ENCODE data around the gene ACOT7.

ACOT7 gene

DNA sequence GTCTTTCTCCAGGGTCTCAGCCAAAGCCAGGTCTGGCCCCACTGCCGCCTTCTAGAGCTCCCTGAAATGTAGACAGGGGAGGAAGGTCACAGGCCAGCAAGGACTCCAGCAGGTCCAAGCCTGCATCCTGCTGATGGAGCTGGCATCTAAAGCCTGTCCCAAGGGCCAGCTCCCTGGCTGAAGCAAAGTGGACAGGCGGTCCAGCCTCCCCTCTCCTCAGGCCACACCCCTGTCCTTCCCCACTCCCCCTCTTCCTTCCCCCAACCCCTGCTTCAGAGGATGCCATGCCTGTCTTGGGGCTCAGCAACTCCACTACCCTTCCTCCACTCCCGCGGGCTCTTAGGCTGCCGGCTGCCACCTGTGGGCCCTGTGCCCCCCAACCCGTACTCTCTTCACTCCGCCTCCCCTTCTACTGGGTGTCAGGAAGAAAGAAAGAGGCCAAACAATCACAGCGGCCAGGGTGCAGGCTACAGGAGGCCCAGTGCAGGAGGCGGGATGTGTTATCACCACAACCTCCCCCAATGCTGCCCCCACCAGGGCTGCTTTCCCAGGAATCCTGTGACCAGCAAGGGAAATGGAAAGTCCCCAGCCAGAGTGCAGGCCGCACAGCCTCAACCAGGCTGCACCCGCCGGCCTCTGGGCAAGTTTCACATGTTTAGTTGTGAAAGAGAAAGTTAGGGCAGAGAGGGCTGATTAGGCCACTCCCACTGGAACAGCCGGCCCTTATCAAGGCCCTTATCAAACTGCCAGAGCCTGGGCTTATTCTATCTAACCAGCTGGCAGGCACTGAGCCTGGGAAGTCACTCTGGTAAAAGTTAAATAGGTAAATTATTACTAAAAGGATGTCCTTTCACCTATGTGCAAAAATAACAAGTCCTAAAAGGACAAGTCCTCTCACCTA is 34.1 kb downstream of the ACOT7 start:
- DNase-seq, result peak; percentile 81

DNA sequence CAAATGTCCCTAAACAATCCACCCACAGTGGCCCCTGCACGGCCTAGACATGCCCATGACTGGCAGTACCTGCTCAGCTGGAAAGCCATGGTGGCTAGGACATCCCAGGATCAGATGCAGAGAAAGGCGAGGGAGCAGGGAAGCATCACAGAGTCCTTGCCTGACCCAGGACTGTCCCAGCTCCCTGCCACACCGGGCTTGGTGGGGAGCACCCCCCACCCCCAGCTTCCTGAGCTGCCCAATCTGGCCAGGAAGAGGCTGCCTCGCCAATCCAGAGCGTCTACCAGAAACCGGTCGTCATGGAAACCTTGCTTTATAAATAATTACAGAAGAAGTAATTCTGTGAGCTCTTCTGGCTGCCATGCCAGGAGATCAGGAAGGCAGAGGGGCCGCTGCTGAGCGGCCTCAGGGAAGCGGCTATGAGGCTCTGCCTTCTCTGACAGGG is 34.8 kb downstream of the ACOT7 start:
- DNase-seq, result no peak

DNA sequence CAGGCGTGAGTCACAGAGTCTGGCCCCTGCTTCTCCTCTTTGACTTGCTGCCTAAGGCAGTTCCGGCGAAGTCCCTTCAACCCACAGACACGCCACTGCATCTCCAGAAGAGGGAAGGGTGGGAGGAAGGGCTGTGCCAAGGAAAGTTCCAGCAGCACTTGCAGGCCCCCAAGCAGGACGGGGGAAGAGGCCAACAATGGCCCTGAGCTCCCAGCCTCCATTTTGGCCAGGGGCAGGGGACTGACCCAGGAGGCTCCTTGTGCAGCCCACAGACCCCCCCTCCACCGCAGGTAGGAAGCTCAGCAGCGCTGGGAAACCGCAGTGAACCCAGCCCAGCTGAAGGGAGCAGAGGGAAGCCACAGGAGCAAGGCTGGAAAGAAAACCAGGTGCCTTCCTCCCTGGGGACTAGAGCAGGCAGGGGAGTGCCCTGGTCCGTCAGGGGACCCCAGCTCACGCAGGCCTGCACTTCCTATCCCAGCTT is 35.4 kb downstream of the ACOT7 start:
- no peak for DNase-seq

DNA sequence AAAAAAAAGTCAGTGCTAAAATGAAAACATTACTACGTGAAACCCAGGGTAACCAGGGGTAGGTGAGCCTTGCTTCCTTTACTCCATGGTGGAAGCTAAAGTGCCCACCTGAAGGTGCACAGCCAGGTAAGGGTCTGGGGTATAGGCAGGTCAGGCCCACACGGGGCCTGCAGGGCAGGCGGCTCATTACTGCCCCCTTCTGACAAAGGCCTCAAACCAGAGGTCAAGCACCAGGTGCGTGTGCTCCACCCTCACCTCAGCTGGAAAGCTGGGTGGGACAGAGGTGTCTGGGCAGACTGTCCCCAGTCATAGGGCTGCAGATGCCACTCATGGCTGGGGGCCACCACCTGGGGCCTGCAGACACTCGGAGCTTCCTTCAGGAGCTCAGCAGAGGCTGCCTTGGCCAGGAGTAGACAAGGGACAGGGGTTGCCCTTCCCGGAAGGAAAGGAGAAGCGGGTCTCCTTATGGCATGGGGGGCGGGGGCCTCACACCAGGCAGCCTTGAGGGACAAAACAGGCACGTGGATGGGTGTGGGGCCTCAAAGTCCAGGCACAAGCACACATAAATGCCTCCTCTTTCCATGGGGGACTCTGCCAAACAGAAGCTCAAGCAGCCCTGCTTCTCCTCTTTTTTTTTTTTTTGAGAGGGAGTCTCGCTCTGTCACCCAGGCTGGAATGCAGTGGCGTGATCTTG is 36.2 kb downstream of the ACOT7 start:
- no peak for DNase-seq

DNA sequence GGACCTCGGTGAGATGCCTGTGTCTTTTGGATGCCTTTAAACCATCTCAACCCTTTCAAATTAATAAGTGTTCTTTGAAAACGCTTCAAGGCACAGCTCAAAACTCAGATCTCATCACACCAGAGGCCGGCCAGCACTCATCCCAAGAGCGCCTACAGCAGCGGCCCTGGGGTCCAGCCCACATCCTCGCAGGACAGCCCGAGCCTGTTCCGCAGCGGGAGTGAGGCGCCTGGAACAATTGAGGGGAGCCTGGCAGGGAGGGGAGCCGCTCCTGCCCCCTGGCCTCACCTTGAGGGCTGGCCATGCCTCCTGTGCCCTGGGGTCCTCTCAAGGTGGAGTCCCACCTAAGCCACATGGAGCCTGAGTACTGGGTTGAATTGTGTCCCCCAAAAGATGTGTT is 37.9 kb downstream of the ACOT7 start:
- no peak for DNase-seq

DNA sequence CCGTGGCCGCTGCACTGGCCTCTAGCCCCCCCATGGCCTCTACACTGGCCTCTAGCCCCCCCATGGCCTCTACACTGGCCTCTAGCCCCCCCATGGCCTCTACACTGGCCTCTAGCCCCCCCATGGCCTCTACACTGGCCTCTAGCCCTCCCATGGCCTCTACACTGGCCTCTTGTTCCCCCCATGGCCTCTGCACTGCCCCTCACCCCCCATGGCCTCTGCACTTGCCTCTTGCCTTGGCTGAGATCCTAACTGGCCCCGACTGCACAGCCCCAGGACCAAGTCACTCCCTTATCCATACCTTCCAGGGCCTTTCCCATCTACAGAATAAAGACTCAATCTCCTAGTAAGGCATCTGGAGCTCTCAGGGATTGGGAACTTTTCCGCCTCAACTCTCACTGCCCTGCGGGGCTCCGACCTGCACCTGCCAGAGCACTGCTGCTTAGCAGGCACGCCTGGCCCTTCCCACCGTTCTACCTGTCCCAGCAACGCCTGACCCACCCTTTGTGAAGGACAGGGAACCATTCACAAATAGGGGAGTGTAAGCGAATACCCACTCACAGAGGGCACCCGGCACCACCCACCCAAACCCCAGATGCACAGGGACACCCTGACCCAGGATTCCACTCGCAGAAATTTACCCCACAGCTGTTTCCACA is 38.8 kb downstream of the ACOT7 start:
- no peak for DNase-seq

DNA sequence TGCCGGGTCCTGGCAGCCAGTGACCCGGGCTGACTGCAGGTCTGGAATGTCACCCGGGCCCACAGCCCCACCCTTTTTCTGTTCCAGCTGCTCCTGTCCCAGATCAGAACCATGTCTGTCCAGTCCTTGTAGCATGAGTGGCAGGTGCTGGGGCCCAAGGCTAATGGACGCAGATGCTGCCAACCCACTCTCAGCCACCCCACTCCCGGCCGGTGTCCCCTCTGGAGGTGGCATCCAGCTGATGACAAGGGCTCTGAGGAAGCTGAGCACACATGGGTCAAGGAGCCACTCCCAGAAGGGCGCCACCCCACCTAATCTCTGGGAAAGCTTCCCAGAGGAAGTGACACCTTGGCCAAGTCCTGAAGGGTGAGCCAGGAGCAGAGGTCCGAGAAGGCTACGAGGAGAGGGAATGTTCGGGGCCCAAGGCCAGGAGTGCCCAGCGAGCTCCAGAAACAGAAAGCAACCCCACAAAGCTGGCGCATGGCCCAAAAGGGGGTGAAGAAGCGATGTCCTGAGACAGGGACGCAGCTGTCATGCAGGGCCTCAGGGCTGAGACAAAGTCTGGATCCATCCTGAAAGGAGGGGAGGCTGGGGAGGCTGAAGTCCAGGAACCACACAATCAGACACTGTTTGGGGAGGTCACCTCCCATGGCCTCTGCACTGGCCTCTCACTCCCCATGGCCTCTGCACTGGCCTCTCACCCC is 39.5 kb downstream of the ACOT7 start:
- no peak for DNase-seq

DNA sequence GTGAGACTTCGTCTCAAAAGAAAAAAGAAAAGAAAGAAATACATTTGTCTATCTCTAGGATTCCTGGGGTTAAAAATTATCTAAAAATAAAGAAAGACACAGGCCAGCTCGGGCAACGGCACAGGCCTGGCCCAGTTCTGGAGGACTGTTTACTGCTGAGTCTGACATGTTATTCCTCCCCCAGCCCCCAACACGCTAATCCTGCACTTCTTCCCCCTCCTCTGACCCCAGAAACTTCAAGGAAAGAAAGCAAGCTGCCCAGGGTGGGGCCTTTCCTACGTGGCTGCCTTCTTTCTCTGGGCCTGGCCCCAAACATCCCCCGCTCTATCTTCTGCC is 40.0 kb downstream of the ACOT7 start:
- no peak for DNase-seq

DNA sequence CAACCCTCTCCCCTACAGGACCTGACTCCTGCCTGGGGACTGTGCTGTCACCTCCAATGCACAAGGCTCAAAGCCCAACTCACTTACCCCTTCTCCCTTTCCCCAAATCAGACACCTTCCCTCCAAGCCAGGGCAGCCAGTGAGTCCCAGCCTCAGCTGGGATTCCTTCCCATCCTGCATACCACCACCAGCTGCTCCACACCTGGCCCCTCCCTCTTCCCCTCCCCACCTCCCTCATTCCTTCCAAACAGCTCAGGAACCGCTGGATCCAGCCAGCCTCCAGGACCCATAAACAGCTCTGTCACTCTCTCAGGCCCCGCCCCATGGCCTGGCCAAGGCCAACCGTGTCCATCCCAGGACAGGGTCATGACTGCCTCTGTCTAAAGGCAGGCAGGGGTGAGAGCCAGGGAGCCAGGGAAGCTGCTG is 41.4 kb downstream of the ACOT7 start:
- peak; percentile 56 for DNase-seq

DNA sequence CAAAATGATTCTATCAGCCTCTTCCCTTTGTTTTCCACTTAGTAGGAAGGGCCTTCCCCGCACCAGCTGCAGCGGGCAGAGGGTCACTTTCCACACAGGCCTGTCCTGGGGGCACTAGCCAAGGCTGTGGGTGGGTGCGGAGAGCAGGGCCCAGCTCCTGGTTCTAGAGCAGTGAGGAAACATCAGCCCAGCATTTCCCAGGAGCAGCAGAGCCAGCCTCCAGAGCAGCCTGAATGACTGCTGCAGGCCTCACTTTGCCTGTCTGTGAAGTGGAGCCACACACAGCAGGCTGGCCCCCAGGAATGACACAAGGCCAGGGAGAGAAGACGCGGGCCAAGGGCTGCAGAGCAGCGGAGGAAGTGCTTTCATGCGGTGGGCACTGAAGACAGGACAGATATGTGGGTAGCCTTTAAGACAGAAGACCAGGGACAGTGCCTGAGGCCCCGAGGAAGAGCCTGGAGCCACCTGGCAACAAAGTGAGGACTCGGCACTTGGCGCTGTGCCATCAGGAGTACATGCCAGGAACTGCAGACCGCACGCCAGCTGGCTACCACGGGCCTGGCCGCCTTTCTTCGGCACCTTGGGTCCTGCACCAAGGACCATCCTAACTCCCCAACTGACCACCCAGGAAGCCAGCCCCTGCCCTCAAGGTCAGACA is 42.0 kb downstream of the ACOT7 start:
- DNase-seq, result peak; percentile 98

DNA sequence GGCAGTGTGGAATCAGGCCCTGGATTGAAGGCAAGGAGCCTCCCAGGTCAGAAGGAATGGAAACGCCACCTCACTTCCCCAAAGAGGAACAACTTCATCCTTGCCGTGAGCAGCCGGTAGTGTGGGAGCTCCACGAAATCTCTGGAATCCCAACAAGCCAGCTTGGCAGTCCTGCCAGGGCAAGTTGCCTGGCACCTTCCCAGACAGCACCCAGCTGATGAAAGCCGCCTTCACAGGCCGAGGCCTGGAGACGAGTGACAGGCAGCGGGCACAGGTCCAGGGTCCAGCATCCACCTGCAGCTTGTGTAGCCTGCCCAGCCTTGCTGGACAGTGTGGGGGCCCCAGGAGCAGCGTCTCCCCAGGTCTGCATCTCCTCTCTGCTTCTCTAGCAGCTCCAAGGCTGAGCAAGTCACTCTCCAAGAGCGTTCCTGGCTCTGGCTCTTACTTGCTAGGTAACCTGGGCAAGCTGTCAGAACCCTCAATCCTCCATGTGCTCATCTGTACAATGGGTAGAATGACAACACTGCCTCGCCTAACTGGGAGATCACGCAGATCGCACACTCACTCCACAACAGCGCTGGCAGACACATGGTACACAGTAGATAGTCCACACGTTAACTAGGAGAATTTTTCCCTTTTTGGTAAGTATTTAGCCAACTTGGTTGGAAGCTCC is 43.0 kb downstream of the ACOT7 start:
- no peak for DNase-seq

DNA sequence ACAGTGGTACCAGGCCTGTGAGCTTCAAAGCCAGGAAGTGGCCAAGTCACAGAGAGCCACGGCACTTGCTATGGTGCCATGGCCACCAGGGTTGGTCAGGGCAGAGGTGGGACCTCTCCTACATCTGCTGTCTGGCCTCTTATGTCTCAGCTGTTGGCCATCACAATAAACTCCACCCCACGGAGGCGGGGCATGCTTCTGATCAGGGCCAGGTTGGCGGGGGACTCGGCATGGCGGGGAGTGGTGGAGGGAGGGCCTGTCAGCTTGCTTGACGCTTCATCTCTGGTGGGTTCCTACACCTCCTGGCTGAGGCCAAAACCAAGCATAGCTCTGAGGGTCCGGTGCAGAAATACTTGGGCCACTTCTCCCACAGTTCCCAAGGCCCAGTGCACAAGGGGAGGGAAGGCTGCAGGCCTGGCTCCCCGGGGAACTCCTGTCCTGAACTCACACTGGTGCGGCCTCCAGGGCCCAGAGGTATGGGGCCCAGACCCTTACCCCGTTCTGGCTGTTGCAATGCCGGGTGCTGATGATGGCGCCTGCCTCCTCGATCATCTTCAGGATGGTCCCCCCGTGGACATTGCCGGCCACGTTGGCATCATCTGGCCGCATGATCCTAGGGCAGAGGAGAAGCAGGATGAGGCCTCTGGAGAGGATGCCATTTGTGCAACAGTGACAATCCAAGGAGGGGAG is 44.2 kb downstream of the ACOT7 start:
- no peak for DNase-seq

DNA sequence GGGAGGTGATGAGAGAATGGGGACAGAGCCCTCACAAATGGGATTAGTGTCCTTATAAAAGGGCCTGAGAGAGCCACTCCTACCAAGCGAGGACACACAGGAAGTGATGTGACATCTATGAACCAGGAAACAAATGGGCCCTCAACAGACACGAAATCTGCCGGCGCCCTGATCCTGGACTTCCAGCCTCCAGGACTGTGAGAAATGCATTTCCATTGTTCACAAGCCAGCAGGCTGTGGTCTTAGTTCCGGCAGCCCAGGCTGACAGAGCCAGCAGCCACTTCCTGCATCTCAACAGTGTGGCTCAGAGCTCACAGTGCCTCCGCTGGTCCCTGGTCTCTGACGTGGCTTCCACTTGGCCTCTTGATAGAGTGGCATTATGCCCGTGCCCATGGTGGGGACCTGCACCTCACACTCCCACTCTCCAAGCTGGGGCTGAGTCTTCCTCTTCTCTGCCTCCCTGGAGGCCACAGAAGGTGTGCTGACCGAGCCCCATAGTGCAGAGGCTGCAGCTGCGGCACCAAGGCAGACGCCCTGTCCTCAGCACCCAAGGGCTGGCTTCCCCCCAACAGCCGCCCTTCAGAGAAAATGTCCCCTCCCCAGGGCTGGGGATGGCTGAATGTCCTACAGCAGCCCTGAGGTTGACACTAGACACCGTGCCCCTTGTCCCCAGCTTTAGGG is 44.9 kb downstream of the ACOT7 start:
- no peak for DNase-seq

DNA sequence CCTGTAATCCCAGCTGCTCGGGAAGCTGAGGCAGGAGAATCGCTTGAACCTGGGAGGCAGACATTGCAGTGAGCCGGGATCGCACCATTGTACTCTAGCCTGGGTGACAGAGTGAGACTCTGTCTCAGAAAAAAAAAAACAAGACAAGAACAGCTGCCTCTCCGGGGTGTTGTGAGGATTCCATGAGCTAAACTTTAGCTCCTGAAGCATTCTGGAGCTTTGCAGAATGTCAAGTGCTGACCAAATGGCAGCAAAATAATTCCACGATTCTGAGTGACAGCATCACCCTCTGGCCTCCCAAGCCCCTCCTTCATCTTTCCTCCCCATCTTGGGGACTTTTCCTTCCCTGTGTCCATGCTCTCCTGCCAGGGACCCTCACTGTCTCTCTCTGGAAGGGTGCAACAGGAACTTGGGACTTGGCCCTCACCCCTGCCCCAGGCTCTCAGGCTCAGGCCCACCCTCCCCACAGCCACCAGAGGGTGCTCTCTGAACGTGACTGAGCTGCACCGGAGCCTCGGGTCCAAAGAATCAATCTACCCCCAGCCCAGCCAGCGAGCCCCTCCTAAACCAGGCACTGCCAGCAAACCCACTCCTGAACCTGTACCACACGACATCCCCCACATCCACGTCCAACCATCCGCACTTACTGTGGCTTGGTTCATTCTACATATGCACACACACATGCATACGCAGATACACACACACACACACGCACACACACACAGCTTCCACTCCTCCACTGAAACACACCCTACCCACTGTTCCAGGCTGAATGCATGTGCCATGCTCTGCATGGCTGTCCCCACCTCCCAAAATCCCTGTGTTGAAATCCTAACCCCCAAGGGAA is 45.7 kb downstream of the ACOT7 start:
- DNase-seq, result peak; percentile 66

DNA sequence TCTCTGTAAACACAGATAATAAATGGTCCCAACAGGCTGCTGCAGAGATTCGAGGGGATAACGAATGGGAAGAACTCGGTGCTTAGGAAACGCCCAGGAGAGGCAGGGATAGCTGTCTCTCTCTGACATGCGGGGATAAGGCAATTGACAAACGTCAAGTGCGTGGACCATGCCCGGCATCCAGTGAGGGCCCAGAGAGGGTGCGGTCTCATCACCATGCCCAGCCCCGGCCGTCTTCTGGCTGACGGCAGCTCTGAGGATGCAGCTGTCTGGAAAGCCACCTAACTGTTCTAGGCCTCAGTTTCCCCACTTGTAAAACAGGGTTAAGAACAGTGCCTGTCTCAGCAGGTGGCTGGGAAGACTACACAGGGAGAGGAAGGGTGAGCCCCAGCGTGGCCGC is 48.1 kb downstream of the ACOT7 start:
- no peak for DNase-seq

DNA sequence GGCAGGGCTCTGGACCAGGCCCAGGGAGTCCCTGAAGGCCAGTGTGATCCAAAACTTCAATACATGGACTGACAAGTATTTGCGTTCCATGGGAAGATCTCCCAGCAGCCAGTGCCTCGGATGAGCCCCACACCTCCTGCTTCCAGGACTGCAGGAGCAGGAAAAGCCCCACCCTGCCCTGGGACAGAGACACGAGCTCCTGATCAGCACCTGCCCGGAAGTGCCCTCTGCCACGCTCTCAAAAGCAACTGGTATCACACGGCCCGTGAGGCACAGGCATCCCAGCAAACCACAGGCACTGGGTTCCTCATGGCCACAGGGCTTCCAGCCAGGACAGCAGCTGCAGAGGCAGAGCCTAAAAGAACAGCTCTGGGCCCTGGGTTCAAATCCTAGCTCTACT is 48.6 kb downstream of the ACOT7 start:
- peak; percentile 35 for DNase-seq

DNA sequence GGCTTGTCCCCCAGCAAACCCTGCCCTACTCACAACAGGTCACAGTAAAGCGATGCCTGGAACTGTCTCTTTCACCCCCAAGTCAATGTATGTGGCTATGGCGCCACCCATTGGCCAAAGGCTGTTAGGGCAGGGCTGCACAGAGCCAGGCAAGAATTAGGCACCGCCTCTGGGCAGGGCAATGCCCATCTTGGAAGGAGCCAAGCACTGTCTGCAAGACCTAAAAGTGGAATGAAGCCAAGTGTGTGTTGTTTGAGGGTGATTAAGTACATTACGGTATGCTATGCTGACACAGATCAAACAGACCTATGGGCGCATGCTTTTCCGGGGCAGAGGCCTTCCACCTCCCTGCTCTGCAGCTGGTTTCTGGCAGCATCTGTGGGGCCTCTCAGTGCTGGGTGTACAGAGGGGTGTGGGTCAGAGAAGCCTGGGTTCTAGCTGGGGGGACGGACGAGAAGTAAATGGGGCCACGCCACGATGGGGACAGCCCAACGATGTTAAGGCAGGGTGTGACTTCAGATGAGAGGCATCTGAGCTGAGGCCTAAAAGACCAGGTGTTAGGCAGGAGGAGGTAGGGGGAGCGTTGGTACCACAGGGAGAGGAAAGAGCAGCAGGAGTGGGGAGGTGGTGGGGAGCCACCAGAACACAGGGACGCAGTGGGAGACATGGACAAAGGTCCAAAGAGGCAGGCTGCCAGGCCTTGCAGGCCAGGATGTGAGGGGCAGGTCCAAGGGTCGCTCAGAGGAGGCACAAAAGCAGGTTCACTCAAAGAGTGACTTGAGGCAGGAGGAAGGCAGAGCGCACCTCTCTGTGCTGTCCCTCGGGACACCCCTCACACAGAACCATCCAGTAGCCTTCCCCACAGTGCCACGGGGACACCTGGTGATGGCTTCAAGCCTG is 49.8 kb downstream of the ACOT7 start:
- peak; percentile 97 for DNase-seq

DNA sequence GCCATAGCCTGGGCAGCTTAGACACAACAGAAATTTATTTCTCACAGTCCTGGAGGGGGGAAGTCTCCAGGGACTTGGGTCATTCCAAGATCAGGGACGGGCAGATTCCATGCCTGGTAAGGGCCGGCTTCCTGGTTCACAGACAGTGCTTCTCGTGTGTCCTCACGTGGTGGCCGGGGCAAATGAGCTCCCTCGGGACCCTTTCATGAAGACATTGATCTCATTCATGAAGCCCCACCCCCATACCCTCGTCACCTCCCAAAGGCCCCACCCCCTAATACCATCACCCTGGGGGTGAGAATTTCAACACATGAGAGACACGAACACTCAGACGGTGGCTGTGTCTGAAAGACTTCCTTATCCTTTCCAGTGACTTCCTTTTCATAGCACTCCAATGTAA is 51.5 kb downstream of the ACOT7 start:
- no peak for DNase-seq

DNA sequence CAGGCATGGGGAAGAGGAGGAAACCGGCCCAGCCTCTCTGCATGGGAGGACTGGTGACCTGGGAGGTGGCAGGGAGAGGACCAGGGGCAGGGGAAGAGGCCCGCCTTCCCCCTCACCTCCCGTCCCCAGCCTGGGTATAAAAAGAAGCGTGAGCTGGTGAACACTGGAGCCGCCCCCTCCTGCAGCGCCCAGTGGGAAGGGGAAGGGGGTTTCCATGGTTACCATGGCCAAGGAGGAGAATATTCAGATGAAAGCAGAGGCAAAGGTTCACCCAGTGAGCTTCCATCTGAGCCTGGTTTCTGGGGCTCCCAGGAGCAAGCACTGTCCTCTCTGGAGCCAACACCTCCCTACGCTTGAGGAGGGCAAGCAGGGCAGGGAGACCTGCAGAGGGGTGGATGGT is 54.9 kb downstream of the ACOT7 start:
- DNase-seq, result no peak
